HG03571 (cell line): ENCODE data around the gene KCNK15.
"Not testable (repeated sequence)": the region's sequence is repeated elsewhere in the genome, so short reads cannot be mapped to it uniquely, and the experiment has no call there.

ENCODE experiments used
- ATAC-seq: cut with Tn5 transposase; IDR thresholded peaks from one replicate; pipeline ENCODE4 v1.9.1; 2021; ENCODE audit not compliant: unreplicated experiment

Gene KCNK15

GRCh38 chr20:44745598-44746366, at the start of gene KCNK15:
Gene KCNK15 (plus strand): TSS chr20:44745865. CDS start chr20:44745911, 46 bp downstream.
- no peak for ATAC-seq

- ATAC-seq = no peak
Observed at GRCh38 chr20:44696315-44696714, 49.4 kb upstream of the KCNK15 start.

- ATAC-seq = not testable (repeated sequence)
Observed at GRCh38 chr20:44697041-44697440, 48.6 kb upstream of the KCNK15 start.

- ATAC-seq = no peak
Observed at GRCh38 chr20:44698351-44698750, 47.3 kb upstream of the KCNK15 start.

GRCh38 chr20:44700306-44700705, 45.4 kb upstream of the KCNK15 start:
- ATAC-seq = no peak

GRCh38 chr20:44701118-44701857, 44.4 kb upstream of the KCNK15 start:
- ATAC-seq = no peak

GRCh38 chr20:44701858-44702256, 43.8 kb upstream of the KCNK15 start:
- ATAC-seq = no peak

GRCh38 chr20:44702776-44703175, 42.9 kb upstream of the KCNK15 start:
- ATAC-seq = peak; percentile 55

GRCh38 chr20:44703183-44703925, 42.3 kb upstream of the KCNK15 start:
- ATAC-seq = no peak

- ATAC-seq = no peak
Observed at GRCh38 chr20:44703956-44704488, 41.6 kb upstream of the KCNK15 start.

- ATAC-seq = no peak
Observed at GRCh38 chr20:44704551-44704971, 41.1 kb upstream of the KCNK15 start.

- ATAC-seq = no peak
Observed at GRCh38 chr20:44705364-44706094, 40.1 kb upstream of the KCNK15 start.

- no peak for ATAC-seq
Observed at GRCh38 chr20:44706301-44707017, 39.2 kb upstream of the KCNK15 start.

GRCh38 chr20:44707018-44707579, 38.6 kb upstream of the KCNK15 start:
- ATAC-seq = no peak

- no peak for ATAC-seq
Observed at GRCh38 chr20:44709380-44709779, 36.3 kb upstream of the KCNK15 start.

GRCh38 chr20:44709797-44710196, 35.9 kb upstream of the KCNK15 start:
- ATAC-seq = no peak

- no peak for ATAC-seq
Observed at GRCh38 chr20:44711237-44711636, 34.4 kb upstream of the KCNK15 start.

- no peak for ATAC-seq
Observed at GRCh38 chr20:44714102-44714700, 31.5 kb upstream of the KCNK15 start.
